HFF-Myc (cell line): ENCODE measurements around the gene MAB21L3.

Experiments
- DNase-seq: peaks from one replicate; pipeline ENCODE4 v3.0.0-alpha.2; 2011; ENCODE audit warnings: low read depth; ENCODE audit errors: extremely low read depth
- H3K4me3 ChIP-seq: replicated peaks from 2 replicates; pipeline ENCODE4 v1.5.1; 2011; ENCODE audit warnings: low read depth, mild to moderate bottlenecking, control low read depth, low read length
- TF ChIP-seq, protein P1 (sequence below): IDR thresholded peaks from 2 replicates; pipeline ENCODE4 v1.5.1; 2012; ENCODE audit warnings: mild to moderate bottlenecking, low read depth, low read length, control low read depth; ENCODE audit errors: missing control alignments

The MAB21L3 gene

DNA sequence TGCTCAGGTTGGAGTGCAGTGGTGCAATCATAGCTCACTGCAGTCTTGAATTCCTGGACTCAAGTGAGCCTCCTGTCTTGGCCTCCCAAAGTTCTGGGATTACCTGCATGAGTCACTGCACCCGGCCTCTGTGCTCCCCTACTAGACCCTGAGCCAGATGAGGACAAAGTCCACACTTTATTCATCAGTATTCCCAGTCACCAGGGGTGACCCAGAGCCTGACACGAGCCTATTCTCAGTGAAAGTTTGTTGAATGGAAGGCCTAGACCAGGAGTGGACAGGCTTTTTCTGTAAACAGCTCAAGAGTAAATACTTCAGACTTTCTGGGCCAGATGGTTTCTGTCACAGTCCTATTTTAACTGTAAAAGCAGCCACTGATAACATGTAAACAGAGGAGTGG is 68.2 kb downstream of the MAB21L3 start:
- no peak overlapping the region for H3K4me3 ChIP-seq
- no peak for DNase-seq
- TF ChIP-seq, protein P1, sequence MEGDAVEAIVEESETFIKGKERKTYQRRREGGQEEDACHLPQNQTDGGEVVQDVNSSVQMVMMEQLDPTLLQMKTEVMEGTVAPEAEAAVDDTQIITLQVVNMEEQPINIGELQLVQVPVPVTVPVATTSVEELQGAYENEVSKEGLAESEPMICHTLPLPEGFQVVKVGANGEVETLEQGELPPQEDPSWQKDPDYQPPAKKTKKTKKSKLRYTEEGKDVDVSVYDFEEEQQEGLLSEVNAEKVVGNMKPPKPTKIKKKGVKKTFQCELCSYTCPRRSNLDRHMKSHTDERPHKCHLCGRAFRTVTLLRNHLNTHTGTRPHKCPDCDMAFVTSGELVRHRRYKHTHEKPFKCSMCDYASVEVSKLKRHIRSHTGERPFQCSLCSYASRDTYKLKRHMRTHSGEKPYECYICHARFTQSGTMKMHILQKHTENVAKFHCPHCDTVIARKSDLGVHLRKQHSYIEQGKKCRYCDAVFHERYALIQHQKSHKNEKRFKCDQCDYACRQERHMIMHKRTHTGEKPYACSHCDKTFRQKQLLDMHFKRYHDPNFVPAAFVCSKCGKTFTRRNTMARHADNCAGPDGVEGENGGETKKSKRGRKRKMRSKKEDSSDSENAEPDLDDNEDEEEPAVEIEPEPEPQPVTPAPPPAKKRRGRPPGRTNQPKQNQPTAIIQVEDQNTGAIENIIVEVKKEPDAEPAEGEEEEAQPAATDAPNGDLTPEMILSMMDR = no peak

DNA sequence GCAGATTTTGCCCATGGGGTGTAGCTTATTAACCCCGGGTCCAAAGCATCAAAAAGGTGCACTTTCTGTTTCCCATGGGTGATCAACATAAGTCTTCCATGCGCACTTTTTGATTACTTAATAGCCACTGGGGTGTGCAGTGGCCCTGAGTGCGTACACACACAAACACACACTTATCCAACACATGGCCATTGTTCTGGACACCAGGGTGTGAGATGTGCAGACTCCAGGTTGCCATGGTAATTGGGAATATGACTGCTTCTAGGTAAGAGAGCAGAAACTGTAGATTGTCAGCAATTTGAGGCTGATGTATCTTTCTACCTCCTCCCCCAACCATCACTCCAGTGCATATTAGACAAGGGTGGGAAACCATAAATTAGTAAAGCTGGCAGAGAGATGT is 68.8 kb downstream of the MAB21L3 start:
- DNase-seq = no peak

DNA sequence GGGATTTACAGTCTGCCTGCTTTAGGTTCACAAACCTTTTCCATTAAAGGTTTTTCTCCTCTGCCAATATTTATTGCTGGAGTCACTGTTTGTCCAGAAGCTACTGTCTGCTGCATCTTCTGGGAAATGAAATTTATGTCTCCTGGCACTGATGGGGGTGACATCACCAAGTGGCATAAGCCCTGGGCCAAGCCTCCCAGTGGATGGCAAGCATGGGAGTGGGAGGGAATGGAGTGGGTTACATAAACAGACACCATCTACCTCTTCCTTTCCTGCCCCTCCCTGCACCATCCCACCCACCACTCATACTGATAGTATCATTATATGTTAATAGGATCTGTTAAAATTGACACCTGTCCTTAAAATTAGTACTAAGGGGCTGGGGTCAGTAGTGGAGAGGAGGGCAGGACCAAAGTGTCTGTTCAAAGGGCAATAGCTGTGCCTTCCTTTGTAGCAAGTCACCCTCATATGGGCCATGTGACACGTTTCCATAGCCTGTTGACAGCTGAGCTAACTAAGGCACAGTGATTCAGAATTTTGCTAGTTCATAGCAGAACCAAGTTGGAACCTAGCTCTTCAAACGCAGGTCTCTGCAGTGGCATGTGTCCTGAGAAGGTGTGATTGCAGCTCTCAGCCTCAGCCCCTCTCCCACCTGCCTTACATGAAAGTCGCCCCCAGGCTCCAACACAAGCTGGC is 71.0 kb downstream of the MAB21L3 start:
- no peak for DNase-seq
- TF ChIP-seq, protein P1 = no peak
- H3K4me3 ChIP-seq = no peak overlapping the region

More for the DNA sequence above, 68.8 kb downstream of the MAB21L3 start:
- TF ChIP-seq, protein P1 = no peak
- H3K4me3 ChIP-seq = no peak overlapping the region
